Measurements from ENCODE around the gene BBS1.

BBS1 gene

DNA sequence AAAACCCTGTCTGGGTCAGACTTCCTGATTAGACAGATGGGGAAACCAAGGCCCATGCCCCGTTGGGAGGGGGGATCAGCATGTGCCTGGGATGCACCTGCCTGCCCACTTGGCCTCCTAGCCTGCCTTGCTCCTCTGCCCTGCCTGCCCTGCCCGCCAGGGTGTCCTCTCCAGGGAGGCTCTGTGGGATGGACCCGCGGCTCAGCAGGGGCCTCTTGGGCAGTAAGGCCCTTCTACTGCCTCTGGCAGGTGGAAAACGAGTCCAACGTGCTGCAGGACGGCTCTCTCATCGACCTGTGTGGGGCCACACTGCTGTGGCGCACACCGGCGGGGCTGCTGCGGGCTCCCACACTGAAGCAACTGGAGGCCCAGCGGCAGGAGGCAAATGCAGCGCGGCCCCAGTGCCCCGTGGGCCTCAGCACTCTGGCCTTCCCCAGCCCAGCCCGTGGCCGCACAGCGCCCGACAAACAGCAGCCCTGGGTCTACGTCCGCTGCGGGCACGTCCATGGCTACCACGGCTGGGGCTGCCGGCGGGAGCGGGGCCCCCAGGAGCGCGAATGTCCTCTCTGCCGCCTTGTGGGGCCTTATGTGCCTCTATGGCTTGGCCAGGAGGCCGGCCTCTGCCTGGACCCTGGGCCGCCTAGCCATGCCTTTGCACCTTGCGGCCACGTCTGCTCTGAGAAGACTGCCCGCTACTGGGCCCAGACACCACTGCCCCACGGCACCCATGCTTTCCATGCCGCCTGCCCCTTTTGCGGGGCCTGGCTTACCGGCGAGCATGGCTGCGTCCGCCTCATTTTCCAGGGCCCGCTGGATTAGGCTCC is 34.9 kb upstream of the BBS1 start:
- Histone ChIP-seq H3K4me3 (no peak overlapping the region), H3K9me3 (no peaks in the 10 kb centered on the region), H3K27ac (no peak overlapping the region), H3K36me3 (peaks cover 43 to 67% (median 49%) of the 10 kb centered on the region in 3 donors), H3K4me1 (peaks cover 0 to 15% (median 9%) of the 10 kb centered on the region in 4 donors), H3K27me3 (no peaks in the 10 kb centered on the region)
- intact Hi-C loops (cut with DNase I; ENCODE audit: low total_unique reads) = no loop called here
- no peak for DNase-seq
- TF ChIP-seq, protein P1, sequence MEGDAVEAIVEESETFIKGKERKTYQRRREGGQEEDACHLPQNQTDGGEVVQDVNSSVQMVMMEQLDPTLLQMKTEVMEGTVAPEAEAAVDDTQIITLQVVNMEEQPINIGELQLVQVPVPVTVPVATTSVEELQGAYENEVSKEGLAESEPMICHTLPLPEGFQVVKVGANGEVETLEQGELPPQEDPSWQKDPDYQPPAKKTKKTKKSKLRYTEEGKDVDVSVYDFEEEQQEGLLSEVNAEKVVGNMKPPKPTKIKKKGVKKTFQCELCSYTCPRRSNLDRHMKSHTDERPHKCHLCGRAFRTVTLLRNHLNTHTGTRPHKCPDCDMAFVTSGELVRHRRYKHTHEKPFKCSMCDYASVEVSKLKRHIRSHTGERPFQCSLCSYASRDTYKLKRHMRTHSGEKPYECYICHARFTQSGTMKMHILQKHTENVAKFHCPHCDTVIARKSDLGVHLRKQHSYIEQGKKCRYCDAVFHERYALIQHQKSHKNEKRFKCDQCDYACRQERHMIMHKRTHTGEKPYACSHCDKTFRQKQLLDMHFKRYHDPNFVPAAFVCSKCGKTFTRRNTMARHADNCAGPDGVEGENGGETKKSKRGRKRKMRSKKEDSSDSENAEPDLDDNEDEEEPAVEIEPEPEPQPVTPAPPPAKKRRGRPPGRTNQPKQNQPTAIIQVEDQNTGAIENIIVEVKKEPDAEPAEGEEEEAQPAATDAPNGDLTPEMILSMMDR (IDR thresholded peaks at IDR 0.05) = no peak

DNA sequence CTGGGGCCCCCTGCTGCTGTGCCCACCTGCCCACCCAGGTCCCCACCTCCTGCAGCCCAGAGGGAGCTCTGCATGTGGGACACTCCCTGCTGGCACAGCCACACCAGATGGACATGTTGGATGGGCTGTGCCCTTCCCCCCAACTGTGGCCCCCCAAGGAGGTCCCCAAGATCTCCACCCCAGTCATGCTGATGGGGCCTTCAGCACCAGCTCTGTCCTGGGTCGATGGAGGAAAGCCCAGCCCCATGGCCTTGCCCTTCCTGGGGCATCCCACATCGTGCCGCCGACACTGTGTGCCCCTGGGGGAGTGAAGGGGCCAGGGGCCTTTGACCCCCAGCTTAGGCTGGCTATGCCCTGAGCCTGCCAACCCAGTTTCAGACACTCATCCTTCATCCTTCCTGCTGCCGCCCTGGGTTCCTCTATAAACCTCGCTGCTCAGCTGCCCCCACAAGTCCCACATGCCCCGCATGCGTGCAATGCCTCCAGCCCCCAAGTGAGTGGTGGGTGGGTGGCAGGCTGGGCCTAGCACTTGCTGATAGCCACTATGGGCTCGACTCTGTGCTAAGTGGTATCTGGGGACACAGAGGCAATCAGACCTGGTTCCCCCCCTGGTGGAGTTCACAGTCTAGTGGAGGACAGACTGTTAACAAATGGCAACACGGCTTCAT is 34.1 kb upstream of the BBS1 start:
- peaks cover 42 to 60% (median 43%) of the 10 kb centered on the region in 3 donors for H3K36me3 ChIP-seq
- DNase-seq = no peak
- intact Hi-C loops (cut with DNase I; ENCODE audit: low total_unique reads) = no loop called here

DNA sequence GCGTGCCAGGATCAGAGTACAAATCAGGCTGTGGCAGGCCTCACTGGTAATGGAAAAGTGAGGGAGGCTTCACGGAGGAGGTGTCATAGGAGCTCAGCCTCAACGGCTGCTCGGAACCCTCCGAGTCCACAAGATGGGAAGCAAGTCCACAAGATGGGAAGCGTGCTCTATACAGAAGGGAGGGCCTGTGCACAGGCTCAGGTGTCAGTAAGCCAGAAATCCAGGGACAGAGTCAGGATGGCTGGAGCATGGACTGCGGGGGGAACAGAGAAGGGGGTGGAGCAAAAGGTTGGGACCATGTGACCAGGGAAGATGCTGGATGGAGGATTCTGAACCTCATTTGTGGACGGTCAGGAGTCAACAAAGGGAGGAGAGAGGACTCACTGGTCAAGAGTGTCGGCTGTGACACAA is 33.6 kb upstream of the BBS1 start:
- H3K4me1 ChIP-seq = peaks cover 0 to 22% (median 15%) of the 10 kb centered on the region in 4 donors
- H3K27me3 ChIP-seq = no peaks in the 10 kb centered on the region
- TF ChIP-seq, protein P1 (IDR thresholded peaks at IDR 0.05) = no peak
- H3K4me3 ChIP-seq = no peak overlapping the region
- H3K36me3 ChIP-seq = peaks cover 41 to 54% (median 41%) of the 10 kb centered on the region in 3 donors
- no peaks in the 10 kb centered on the region for H3K9me3 ChIP-seq
- intact Hi-C loops (cut with DNase I; ENCODE audit: low total_unique reads) = no loop called here
- H3K27ac ChIP-seq = no peak overlapping the region
- no peak for DNase-seq

More for the DNA sequence above, 34.1 kb upstream of the BBS1 start:
- TF ChIP-seq, protein P1 (IDR thresholded peaks at IDR 0.05) = no peak
- peaks cover 0 to 22% (median 15%) of the 10 kb centered on the region in 4 donors for H3K4me1 ChIP-seq
- no peaks in the 10 kb centered on the region for H3K9me3 ChIP-seq
- H3K27ac ChIP-seq = no peak overlapping the region
- no peak overlapping the region for H3K4me3 ChIP-seq
- no peaks in the 10 kb centered on the region for H3K27me3 ChIP-seq

DNA sequence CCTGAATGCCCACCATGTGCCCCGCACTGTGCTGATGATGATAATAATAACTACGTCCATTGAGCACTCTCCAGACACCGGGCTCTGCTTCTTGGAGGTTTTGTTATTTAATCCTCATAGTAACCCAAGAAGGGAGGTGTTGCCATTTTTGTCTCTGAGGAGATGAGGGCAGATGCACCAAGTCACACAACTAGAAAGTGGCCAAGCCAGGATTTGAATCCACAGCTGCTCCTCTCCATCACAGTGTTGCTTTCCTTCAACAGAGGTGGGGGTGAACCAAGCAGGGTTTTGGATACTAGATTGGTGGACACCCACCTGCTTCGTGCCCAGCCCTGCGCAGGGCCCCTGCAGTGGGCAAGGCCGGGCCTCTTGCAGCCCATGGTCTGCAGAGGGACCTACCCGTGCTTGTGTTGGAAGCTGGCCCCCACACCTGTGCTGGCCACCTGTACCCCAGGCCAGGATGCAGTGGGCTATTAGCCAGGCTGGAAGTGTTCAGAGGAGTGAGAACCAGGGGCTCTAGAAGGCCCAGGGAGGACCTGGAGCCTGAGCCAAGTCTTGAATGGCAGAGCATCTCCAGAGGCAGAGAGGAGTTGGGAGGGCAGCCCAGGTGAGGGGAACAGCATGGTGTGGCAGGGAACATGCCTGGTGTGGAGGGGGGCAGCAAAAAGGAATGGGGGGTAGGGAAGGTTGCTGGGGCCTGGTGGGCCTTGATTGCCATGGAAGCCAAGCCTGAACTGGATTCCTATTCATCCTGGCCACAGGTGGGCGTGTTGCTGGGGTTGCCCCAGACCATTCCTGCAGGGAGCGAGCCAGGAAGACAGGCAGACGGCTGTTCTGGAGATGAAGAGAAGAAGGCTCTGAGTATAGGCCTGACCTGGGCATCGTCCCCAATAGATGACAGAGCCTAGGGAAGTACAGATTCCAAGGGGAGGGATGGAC is 32.9 kb upstream of the BBS1 start:
- DNase-seq = no peak
- Histone ChIP-seq H3K4me3 (no peak overlapping the region), H3K4me1 (peaks cover 0 to 22% (median 15%) of the 10 kb centered on the region in 4 donors), H3K27me3 (no peaks in the 10 kb centered on the region), H3K36me3 (peaks cover 34 to 50% (median 34%) of the 10 kb centered on the region in 3 donors), H3K9me3 (no peaks in the 10 kb centered on the region), H3K27ac (no peak overlapping the region)
- intact Hi-C loops (cut with DNase I; ENCODE audit: low total_unique reads) = loop anchor here (2.0 kb wide), 1 partner anchor 17 kb away; no protein-coding TSS in a partner anchor
- TF ChIP-seq, protein P1 (IDR thresholded peaks at IDR 0.05) = no peak
